ENCODE measurements around the gene BCR.

Gene BCR

GRCh38 chr22:23268139-23268712 is 87.9 kb downstream of the BCR start:
- no peak overlapping the region for H3K9ac ChIP-seq (ENCODE audit: low read length)
- H3K4me1 ChIP-seq (ENCODE audit: control insufficient read depth, low read depth, low read length), result peaks cover 21% of the 10 kb centered on the region
- H3K27me3 ChIP-seq (ENCODE audit: control insufficient read depth, insufficient read depth, low read length), result no peaks in the 10 kb centered on the region
- H3K9me3 ChIP-seq (ENCODE audit: control insufficient read depth, low read depth, low read length), result no peaks in the 10 kb centered on the region
- no peak overlapping the region for H3K4me3 ChIP-seq (ENCODE audit: low read length)
- no peak overlapping the region for H3K27ac ChIP-seq (ENCODE audit: low read length)
- H3K36me3 ChIP-seq (ENCODE audit: control insufficient read depth, low read depth, low read length), result peaks cover 32% of the 10 kb centered on the region

- H3K27me3 ChIP-seq (ENCODE audit: control insufficient read depth, insufficient read depth, low read length), result no peaks in the 10 kb centered on the region
- H3K36me3 ChIP-seq (ENCODE audit: control insufficient read depth, low read depth, low read length), result peaks cover 32% of the 10 kb centered on the region
- H3K9ac ChIP-seq (ENCODE audit: low read length), result no peak overlapping the region
- no peaks in the 10 kb centered on the region for H3K9me3 ChIP-seq (ENCODE audit: control insufficient read depth, low read depth, low read length)
- no peak overlapping the region for H3K4me3 ChIP-seq (ENCODE audit: low read length)
- no peak overlapping the region for H3K27ac ChIP-seq (ENCODE audit: low read length)
- H3K4me1 ChIP-seq (ENCODE audit: control insufficient read depth, low read depth, low read length), result peaks cover 21% of the 10 kb centered on the region
These were observed 88.6 kb downstream of the BCR start for GRCh38 chr22:23268877-23269276.

- Histone ChIP-seq H3K4me3 (ENCODE audit: low read length) (no peak overlapping the region), H3K4me1 (ENCODE audit: control insufficient read depth, low read depth, low read length) (peaks cover 21% of the 10 kb centered on the region), H3K27me3 (ENCODE audit: control insufficient read depth, insufficient read depth, low read length) (no peaks in the 10 kb centered on the region), H3K36me3 (ENCODE audit: control insufficient read depth, low read depth, low read length) (peaks cover 31% of the 10 kb centered on the region), H3K27ac (ENCODE audit: low read length) (no peak overlapping the region), H3K9me3 (ENCODE audit: control insufficient read depth, low read depth, low read length) (no peaks in the 10 kb centered on the region), H3K9ac (ENCODE audit: low read length) (no peak overlapping the region)
These were observed 89.3 kb downstream of the BCR start for GRCh38 chr22:23269441-23270211.

- peaks cover 21% of the 10 kb centered on the region for H3K4me1 ChIP-seq (ENCODE audit: control insufficient read depth, low read depth, low read length)
- H3K4me3 ChIP-seq (ENCODE audit: low read length), result no peak overlapping the region
- H3K36me3 ChIP-seq (ENCODE audit: control insufficient read depth, low read depth, low read length), result peaks cover 28% of the 10 kb centered on the region
- H3K27ac ChIP-seq (ENCODE audit: low read length), result no peak overlapping the region
- H3K27me3 ChIP-seq (ENCODE audit: control insufficient read depth, insufficient read depth, low read length), result no peaks in the 10 kb centered on the region
- no peaks in the 10 kb centered on the region for H3K9me3 ChIP-seq (ENCODE audit: control insufficient read depth, low read depth, low read length)
- H3K9ac ChIP-seq (ENCODE audit: low read length), result no peak overlapping the region
These were observed 90.0 kb downstream of the BCR start for GRCh38 chr22:23270212-23270733.

GRCh38 chr22:23270798-23271596 is 90.7 kb downstream of the BCR start:
- Histone ChIP-seq H3K36me3 (ENCODE audit: control insufficient read depth, low read depth, low read length) (peaks cover 21% of the 10 kb centered on the region), H3K4me1 (ENCODE audit: control insufficient read depth, low read depth, low read length) (peaks cover 21% of the 10 kb centered on the region), H3K4me3 (ENCODE audit: low read length) (no peak overlapping the region), H3K27ac (ENCODE audit: low read length) (no peak overlapping the region), H3K27me3 (ENCODE audit: control insufficient read depth, insufficient read depth, low read length) (no peaks in the 10 kb centered on the region), H3K9me3 (ENCODE audit: control insufficient read depth, low read depth, low read length) (no peaks in the 10 kb centered on the region), H3K9ac (ENCODE audit: low read length) (no peak overlapping the region)

GRCh38 chr22:23271597-23271908 is 91.2 kb downstream of the BCR start:
- Histone ChIP-seq H3K27ac (ENCODE audit: low read length) (no peak overlapping the region), H3K4me3 (ENCODE audit: low read length) (no peak overlapping the region), H3K9ac (ENCODE audit: low read length) (no peak overlapping the region), H3K36me3 (ENCODE audit: control insufficient read depth, low read depth, low read length) (peaks cover 21% of the 10 kb centered on the region), H3K27me3 (ENCODE audit: control insufficient read depth, insufficient read depth, low read length) (no peaks in the 10 kb centered on the region), H3K9me3 (ENCODE audit: control insufficient read depth, low read depth, low read length) (no peaks in the 10 kb centered on the region), H3K4me1 (ENCODE audit: control insufficient read depth, low read depth, low read length) (peaks cover 21% of the 10 kb centered on the region)

GRCh38 chr22:23272371-23272770 is 92.1 kb downstream of the BCR start:
- H3K27ac ChIP-seq (ENCODE audit: low read length), result no peak overlapping the region
- peaks cover 19% of the 10 kb centered on the region for H3K4me1 ChIP-seq (ENCODE audit: control insufficient read depth, low read depth, low read length)
- no peaks in the 10 kb centered on the region for H3K9me3 ChIP-seq (ENCODE audit: control insufficient read depth, low read depth, low read length)
- H3K4me3 ChIP-seq (ENCODE audit: low read length), result no peak overlapping the region
- no peaks in the 10 kb centered on the region for H3K27me3 ChIP-seq (ENCODE audit: control insufficient read depth, insufficient read depth, low read length)
- peaks cover 21% of the 10 kb centered on the region for H3K36me3 ChIP-seq (ENCODE audit: control insufficient read depth, low read depth, low read length)
- no peak overlapping the region for H3K9ac ChIP-seq (ENCODE audit: low read length)

- Histone ChIP-seq H3K9me3 (ENCODE audit: control insufficient read depth, low read depth, low read length) (no peaks in the 10 kb centered on the region), H3K36me3 (ENCODE audit: control insufficient read depth, low read depth, low read length) (peaks cover 21% of the 10 kb centered on the region), H3K4me1 (ENCODE audit: control insufficient read depth, low read depth, low read length) (peaks cover 17% of the 10 kb centered on the region), H3K27ac (ENCODE audit: low read length) (no peak overlapping the region), H3K4me3 (ENCODE audit: low read length) (no peak overlapping the region), H3K27me3 (ENCODE audit: control insufficient read depth, insufficient read depth, low read length) (no peaks in the 10 kb centered on the region), H3K9ac (ENCODE audit: low read length) (no peak overlapping the region)
These were observed 92.5 kb downstream of the BCR start for GRCh38 chr22:23272834-23273233.

GRCh38 chr22:23273445-23274145 is 93.3 kb downstream of the BCR start:
- no peaks in the 10 kb centered on the region for H3K9me3 ChIP-seq (ENCODE audit: control insufficient read depth, low read depth, low read length)

GRCh38 chr22:23274146-23274526 is 93.8 kb downstream of the BCR start:
- peaks cover 11% of the 10 kb centered on the region for H3K4me1 ChIP-seq (ENCODE audit: control insufficient read depth, low read depth, low read length)
- H3K27ac ChIP-seq (ENCODE audit: low read length), result no peak overlapping the region
- H3K9ac ChIP-seq (ENCODE audit: low read length), result no peak overlapping the region
- H3K36me3 ChIP-seq (ENCODE audit: control insufficient read depth, low read depth, low read length), result peaks cover 26% of the 10 kb centered on the region
- no peaks in the 10 kb centered on the region for H3K27me3 ChIP-seq (ENCODE audit: control insufficient read depth, insufficient read depth, low read length)
- no peak overlapping the region for H3K4me3 ChIP-seq (ENCODE audit: low read length)
- no peaks in the 10 kb centered on the region for H3K9me3 ChIP-seq (ENCODE audit: control insufficient read depth, low read depth, low read length)

More at GRCh38 chr22:23273445-23274145, 93.3 kb downstream of the BCR start:
- H3K27ac ChIP-seq (ENCODE audit: low read length), result no peak overlapping the region
- H3K4me1 ChIP-seq (ENCODE audit: control insufficient read depth, low read depth, low read length), result peaks cover 15% of the 10 kb centered on the region
- H3K36me3 ChIP-seq (ENCODE audit: control insufficient read depth, low read depth, low read length), result peaks cover 21% of the 10 kb centered on the region
- H3K4me3 ChIP-seq (ENCODE audit: low read length), result no peak overlapping the region
- no peaks in the 10 kb centered on the region for H3K27me3 ChIP-seq (ENCODE audit: control insufficient read depth, insufficient read depth, low read length)
- no peak overlapping the region for H3K9ac ChIP-seq (ENCODE audit: low read length)

Measured in iPS-18a (cell line).